A549 (cell line): Measurements from ENCODE around the gene SLX9.

Experiments used
- TF ChIP-seq, protein P1 (sequence below): fragments of >200 bp; sonication (Bioruptor Twin); formaldehyde crosslinking; IDR thresholded peaks from 3 replicates; pipeline ENCODE4 v1.5.1; 2016
- TF ChIP-seq, protein P2 (sequence below): fragments of 250-450 bp; sonication (Bioruptor Pico); IDR thresholded peaks from 2 replicates; pipeline ENCODE4 v1.5.0; 2021; ENCODE audit warnings: mild to moderate bottlenecking, moderate library complexity, borderline replicate concordance

DNA sequence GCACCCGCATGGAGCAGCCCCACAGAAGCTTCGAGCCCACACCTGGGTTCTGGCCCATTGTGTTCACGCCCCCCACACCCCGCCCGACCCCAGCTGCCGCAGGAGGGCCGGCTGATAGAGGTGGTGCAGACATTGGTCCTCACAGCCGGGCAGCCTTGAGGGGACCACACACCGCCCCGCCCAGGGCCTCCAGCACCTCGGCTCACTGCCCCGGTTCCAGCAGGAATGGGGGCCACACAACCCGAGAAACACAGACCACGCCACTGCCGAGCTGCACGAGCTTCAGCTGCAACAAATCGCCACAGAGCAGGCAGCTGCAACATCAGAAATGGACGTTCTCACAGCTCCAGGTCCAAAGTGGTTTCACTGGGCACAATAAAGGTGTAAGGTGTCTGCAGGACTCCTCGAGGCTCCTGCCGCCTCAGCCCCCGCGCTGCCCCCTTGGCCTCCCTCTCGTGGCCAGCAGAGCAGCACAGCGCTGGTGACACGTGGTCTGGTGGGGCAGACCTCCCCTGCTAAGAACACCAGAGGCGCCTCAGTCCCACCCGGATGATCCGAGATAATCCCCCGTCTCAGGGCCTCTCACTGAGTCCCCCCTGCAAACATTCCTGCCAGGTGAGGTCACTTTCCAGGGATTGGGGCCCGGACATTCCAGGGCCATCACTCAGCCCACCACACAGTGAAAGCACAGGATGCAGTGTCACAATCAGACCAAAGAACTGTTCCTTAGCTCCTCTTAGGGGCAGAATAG is 72.3 kb downstream of the SLX9 start:
- TF ChIP-seq, protein P1, sequence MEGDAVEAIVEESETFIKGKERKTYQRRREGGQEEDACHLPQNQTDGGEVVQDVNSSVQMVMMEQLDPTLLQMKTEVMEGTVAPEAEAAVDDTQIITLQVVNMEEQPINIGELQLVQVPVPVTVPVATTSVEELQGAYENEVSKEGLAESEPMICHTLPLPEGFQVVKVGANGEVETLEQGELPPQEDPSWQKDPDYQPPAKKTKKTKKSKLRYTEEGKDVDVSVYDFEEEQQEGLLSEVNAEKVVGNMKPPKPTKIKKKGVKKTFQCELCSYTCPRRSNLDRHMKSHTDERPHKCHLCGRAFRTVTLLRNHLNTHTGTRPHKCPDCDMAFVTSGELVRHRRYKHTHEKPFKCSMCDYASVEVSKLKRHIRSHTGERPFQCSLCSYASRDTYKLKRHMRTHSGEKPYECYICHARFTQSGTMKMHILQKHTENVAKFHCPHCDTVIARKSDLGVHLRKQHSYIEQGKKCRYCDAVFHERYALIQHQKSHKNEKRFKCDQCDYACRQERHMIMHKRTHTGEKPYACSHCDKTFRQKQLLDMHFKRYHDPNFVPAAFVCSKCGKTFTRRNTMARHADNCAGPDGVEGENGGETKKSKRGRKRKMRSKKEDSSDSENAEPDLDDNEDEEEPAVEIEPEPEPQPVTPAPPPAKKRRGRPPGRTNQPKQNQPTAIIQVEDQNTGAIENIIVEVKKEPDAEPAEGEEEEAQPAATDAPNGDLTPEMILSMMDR = no peak
- TF ChIP-seq, protein P2, sequence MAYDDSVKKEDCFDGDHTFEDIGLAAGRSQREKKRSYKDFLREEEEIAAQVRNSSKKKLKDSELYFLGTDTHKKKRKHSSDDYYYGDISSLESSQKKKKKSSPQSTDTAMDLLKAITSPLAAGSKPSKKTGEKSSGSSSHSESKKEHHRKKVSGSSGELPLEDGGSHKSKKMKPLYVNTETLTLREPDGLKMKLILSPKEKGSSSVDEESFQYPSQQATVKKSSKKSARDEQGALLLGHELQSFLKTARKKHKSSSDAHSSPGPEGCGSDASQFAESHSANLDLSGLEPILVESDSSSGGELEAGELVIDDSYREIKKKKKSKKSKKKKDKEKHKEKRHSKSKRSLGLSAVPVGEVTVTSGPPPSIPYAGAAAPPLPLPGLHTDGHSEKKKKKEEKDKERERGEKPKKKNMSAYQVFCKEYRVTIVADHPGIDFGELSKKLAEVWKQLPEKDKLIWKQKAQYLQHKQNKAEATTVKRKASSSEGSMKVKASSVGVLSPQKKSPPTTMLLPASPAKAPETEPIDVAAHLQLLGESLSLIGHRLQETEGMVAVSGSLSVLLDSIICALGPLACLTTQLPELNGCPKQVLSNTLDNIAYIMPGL (CRISPR knock-in tag) = no peak
